Forelimb muscle (tissue), 1 donor: Measurements from ENCODE around the gene CPA4. TPM values are rescaled to one million over a fixed set of nuclear protein-coding genes. Genes with fewer than 3 reads are reported as not detected.
"Not testable (repeated sequence)": the region's sequence is repeated elsewhere in the genome, so short reads cannot be mapped to it uniquely, and the experiment has no call there.

Source experiments
- DNase-seq: peaks from one replicate; pipeline ENCODE4 v3.0.0-alpha.2; 2013; ENCODE audit warnings: low read depth
- polyA plus RNA-seq: library from polyadenylated mRNA; unstranded; fragments of 120-200 nt; gene quantifications from one replicate; pipeline ENCODE4 v1.2.1, GENCODE V29; 2013; ENCODE audit not compliant: insufficient read length

The CPA4 gene, protein sequence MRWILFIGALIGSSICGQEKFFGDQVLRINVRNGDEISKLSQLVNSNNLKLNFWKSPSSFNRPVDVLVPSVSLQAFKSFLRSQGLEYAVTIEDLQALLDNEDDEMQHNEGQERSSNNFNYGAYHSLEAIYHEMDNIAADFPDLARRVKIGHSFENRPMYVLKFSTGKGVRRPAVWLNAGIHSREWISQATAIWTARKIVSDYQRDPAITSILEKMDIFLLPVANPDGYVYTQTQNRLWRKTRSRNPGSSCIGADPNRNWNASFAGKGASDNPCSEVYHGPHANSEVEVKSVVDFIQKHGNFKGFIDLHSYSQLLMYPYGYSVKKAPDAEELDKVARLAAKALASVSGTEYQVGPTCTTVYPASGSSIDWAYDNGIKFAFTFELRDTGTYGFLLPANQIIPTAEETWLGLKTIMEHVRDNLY
- 2.2 TPM for polyA plus RNA-seq

GRCh38 chr7:130292682-130293257 is at the start of gene CPA4:
Gene CPA4 (plus strand): TSS chr7:130293161. CDS start chr7:130293181, 20 bp downstream.
- no peak for DNase-seq

DNA sequence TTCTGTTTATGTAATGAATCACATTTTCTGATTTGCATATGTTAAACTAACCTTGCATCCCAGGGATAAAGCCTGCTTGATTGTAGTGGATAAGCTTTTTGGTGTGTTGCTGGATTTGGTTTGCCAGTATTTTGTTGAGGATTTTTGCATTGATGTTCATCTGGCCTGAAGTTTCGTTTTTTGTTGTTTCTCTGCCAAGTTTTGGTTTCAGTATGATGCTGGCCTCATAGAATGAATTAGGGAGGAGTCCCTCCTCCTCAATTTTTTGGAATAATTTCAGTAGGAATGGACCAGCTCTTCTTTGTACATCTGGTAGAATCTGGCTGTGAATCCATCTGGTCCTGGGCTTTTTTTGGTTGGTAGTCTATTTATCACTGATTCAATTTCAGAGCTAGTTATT is 49.5 kb upstream of the CPA4 start:
- peak; percentile 41 for DNase-seq

DNA sequence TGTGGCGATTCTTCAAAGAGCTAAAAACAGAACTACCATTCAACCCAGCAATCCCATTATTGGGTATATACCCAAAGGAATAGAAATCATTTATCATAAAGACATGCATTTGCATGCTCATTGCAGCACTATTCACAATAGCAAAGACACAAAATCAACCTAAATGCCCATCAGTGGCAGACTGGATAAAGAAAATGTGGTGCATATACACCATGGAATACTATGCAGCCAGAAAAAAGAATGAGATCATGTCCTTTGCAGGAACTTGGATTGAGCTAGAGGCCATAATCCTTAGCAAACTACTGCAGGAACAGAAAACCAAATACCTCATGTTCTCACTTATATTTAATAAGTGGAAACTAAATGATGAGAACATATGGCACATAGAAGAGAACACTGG is 46.5 kb upstream of the CPA4 start:
- not testable (repeated sequence) for DNase-seq

- not testable (repeated sequence) for DNase-seq
These were observed 44.1 kb upstream of the CPA4 start for GRCh38 chr7:130248842-130249241.

DNA sequence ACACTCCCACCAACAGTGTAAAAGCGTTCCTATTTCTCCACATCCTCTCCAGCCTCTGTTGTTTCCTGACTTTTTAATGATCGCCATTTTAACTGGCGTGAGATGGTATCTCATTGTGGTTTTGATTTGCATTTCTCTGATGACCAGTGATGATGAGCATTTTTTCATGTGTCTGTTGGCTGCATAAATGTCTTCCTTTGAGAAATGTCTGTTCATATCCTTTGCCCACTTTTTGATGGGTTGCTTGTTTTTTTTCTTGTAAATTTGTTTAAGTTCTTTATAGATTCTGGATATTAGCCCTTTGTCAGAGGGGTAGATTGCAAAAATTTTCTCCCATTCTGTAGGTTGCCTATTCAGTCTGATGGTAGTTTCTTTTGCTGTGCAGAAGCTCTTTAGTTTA is 43.3 kb upstream of the CPA4 start:
- not testable (repeated sequence) for DNase-seq

DNA sequence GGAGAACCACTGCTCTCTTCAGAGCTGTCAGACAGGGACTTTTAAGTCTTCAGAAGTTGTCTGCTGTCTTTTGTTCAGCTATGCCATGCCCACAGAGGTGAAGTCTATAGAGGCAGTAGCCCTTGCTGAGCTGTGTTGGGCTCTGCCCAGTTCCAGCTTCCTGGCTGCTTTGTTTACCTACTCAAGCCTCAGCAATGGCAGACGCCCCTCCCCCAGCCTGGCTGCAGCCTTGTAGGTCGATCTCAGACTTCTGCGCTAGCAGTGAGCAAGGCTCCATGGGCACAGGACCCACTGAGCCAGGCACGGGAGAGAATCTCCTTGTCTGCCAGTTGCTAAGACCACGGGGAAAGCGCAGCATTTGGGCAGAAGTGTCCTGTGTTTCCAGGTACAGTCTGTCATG is 38.4 kb upstream of the CPA4 start:
- DNase-seq: no peak

DNA sequence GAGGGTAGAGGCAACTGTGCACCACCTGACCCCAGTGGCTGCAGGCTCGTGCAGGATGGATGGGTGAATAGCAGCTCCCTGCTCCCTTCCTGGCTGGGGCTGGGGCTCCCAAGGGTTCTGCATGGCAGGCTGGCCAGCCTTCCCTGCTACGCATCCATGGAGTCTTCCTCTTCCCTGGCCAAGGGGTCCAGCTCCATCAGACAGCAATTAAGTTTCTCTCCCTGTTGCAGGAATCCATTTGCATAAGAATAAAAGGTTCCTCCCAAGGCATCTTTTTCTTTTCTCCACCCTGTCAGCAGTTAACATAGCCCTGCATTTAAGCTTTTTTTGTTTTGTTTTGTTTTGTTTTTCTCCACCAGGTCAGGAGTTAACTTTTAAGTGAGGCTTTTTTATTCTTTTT is 36.3 kb upstream of the CPA4 start:
- DNase-seq: no peak

- no peak for DNase-seq
These were observed 34.4 kb upstream of the CPA4 start for GRCh38 chr7:130258494-130259078.

- no peak for DNase-seq
These were observed 30.5 kb upstream of the CPA4 start for GRCh38 chr7:130262448-130262847.

DNA sequence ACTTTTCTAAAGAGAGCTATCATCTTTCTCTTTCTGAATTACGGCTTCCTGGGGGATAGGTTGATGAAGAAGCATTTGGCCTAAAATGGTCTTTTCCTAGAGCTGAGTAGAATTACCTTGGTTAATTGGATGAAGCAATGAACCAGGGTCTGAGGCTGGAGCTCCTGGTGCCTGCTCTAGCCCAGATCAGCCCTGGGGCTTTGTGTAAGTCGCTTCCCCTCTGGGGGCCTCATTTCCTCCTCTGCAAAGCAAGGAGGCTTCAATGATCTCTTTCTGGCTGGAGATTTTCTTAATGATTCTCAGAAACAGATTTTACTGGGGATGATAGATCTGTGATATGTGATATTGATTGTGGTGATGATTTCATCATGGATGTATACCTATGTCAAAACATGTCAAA is 29.8 kb upstream of the CPA4 start:
- DNase-seq: no peak

GRCh38 chr7:130266258-130266960 is 26.6 kb upstream of the CPA4 start, which contains the start of gene CPA2:
Gene CPA2 (plus strand): TSS chr7:130266863. CDS start chr7:130266882, 19 bp downstream.
- DNase-seq: no peak

- no peak for DNase-seq
These were observed 26.0 kb upstream of the CPA4 start for GRCh38 chr7:130266961-130267321.

GRCh38 chr7:130268463-130269317 is 24.3 kb upstream of the CPA4 start:
- no peak for DNase-seq

- DNase-seq: no peak
These were observed 23.7 kb upstream of the CPA4 start for GRCh38 chr7:130269318-130269694.

DNA sequence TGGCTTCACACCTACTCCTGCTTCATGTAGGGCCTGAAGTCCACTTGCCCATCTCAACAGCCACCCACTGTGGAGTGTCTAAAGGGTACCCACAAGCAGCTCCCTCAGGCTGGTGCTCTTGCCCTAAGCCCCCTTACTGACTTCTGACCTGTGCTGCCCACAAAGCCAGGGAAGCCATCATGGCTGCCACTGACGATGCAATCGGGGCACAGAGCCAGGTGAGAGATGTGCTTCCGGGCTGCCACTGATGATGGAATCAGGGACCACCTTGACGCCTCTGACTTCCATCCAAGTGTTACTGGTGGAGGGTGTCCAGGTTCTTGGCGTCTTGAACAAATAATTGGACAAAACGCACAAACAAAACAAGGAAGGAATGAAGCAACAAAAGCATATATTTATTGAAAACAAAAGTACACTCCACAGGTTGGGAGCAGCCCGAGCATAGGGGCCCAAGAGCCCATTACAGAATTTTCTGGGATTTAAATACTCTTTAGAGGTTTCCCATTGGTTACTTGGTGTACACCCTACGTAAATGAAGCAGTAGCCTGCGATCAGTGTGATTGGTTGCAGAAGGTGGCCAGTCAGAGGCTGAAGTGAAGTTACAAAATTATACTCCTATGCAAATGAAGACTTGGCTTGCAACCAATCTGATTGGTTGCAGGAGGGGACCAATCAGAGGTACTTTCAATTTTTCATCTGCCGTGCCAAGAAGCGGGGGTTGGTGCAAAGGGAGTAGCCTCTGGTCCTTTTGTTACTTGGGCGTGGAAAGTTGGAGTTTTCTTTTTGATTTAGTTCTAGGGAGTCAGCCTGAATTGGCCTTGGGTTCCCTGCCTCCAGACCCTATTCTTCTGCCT is 21.8 kb upstream of the CPA4 start:
- DNase-seq: no peak

- DNase-seq: no peak
These were observed 20.4 kb upstream of the CPA4 start for GRCh38 chr7:130272381-130273080.

GRCh38 chr7:130273081-130273932 is 19.7 kb upstream of the CPA4 start:
- peak; percentile 86 for DNase-seq

GRCh38 chr7:130273933-130274255 is 19.1 kb upstream of the CPA4 start:
- DNase-seq: no peak

DNA sequence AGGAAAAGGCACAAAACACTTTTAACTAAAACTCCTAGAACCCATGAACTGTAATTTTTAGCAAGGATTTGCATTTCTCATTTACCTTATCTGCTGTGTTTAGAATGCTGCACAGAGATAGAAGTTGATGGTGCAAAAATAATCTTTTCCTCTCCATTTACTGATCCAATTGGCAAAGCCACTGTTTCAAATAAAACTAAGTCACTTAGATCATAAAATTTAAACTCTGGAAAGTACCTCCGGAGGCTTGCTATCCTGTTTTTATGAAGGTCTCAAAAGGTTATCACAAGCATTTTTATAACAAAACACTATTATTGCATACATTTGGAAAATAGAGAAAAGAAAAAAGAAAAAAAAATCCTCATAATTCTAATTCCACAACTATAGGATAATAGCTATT is 18.7 kb upstream of the CPA4 start:
- DNase-seq: no peak
